GM12873 (cell line): ENCODE data around the gene ACCS.

Experiments used
- CTCF ChIP-seq: IDR thresholded peaks from 2 replicates; pipeline ENCODE4 v1.5.1; 2012; ENCODE audit warnings: low read depth, mild to moderate bottlenecking, moderate library complexity, low read length, control low read depth; ENCODE audit not compliant: insufficient read depth; ENCODE audit errors: missing control alignments

The ACCS gene

DNA sequence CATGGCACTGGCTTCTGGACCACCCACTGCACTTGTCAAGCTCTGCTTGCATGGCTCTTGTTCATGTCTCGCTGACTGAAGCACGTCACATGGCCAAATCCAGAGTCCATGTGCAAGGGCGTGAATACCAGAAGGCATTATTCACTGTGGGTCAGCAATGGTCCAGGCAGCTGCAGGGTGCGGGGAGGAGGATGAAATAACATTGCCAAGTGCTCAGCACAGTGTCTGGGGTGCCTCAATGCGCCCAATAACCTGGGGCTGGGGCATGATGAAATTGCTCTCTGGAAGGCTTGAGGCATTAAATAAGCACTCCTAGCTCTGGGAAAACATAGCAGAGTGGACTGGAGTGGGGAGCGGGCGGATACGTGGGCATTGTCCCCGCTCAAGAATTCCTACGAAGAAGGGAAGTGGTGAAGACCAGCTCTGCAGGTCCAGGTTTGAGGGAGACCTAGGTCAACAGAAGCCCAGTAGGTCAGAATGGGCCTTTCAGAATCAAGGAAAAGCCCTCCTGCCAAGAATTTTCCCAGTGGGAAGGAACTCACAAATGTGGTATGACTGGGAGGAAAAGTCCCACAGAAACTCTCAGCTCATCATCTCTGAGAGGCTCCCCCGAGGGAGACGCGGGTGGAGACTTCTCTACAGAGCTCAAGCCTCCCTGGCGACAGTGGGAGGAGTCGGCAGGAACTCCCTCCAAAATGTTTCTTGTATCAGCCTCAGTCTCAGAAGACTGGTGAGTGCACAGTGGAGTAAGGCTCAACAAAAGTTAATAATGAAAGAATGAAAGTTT is 33.6 kb upstream of the ACCS start:
- no peak for TF ChIP-seq CTCF

- TF ChIP-seq CTCF, result no peak
These were observed 32.6 kb upstream of the ACCS start for GRCh38 chr11:44033411-44033850.

DNA sequence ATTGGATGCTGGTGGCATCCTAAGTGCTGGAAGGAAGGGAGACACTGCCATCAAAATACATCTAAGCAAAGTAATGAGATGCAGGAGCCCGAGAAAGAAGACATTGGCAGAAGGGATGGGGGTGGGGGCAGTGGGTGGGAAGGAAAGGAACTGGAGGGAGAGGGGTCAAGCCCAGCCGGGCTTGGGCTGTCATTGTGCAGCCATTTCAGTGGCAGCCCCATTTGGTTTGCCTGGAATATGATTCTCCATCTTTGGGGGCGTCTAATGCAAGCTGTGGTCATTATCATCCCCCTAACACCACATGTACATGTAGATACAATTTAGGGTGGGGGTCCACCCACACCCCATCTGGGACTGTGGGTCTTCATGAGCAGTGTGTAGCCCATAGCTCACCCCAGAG is 32.2 kb upstream of the ACCS start:
- no peak for TF ChIP-seq CTCF

DNA sequence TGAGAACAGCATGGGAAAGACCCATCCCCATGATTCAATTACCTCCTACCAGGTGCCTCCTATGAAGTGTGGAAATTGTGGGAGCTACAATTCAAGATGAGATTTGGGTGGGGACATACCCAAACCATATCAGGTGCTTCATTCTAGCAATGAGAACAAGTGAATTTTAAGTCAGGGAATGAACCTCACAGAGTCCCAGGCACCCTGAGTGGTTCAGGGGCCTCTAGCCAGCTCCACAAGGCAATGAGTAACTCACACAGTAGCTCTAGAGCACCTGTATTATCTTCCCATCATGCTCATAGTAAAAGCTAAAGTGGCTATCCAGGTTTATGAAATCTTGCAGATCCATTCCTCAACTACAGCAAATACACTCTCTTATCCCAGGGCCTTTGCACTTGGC is 31.4 kb upstream of the ACCS start:
- TF ChIP-seq CTCF, result no peak

DNA sequence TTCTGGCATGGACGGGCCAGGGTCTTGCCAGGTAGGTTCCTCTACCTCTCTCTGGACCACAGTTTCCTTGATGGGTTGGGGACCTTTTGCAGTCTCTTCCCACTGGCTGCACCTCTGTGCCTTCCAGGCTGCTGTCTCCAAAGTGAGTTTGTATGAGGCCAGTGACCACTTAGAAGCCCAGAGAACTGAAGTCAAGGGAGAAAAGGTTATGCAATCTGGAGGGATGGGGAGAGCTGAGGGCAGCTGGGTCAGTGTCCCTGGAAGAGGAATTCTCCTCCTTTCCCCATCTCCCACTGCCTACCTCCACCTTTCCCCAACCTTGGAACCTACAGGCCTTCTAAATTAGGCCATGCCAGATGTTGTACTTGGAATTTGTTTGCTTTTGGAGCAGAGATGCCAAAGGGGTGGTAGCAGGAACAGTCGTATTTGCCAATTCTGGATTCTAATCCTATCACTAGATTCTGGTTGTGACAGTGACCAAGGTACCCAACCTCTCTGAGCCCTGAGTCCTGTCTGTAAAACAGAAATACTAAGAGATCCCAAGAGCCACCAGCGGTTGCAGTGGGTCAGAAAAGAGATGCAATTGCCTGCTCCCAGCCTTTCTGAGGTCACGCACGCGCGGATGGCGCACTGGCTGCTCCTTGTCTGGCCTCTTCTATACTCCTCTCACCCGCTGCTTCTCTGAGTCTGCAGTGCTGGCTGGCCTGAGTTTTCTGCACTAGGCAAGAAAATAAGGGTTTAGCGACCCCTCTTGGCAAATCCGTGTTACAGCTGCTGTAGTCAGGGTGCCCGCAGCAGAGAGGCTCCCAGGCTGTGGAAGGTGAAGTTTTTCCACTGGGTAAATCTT is 29.0 kb upstream of the ACCS start:
- TF ChIP-seq CTCF, result peak; percentile 72

- no peak for TF ChIP-seq CTCF
These were observed 28.4 kb upstream of the ACCS start for GRCh38 chr11:44037658-44037998.

GRCh38 chr11:44043157-44043556 is 22.9 kb upstream of the ACCS start:
- TF ChIP-seq CTCF, result no peak
